ENCODE data around the gene CAMKK1. TPM values are rescaled to one million over a fixed set of nuclear protein-coding genes. Genes with fewer than 3 reads are reported as not detected.

CAMKK1 gene
- total RNA-seq: 3.4 TPM
- long read RNA-seq, partial matches to known transcripts: 4 of 5 reads
- long read RNA-seq, other reads (novel, unspliced or antisense): 1 of 5 reads

GRCh38 chr17:3893003-3893719, at the start of gene CAMKK1:
CAMKK1 (minus strand) TSS chr17:3893053; CDS start chr17:3885687, 7,366 bp downstream.
- peak; percentile 96 for DNase-seq
- intact Hi-C loops (cut with micrococcal nuclease): no loop called here
- ATAC-seq: peak; percentile 86

GRCh38 chr17:3940965-3941698, 48.3 kb upstream of the CAMKK1 start:
- intact Hi-C loops (cut with micrococcal nuclease): no loop called here
- ATAC-seq (no peak), DNase-seq (no peak)

GRCh38 chr17:3937359-3937758, 44.5 kb upstream of the CAMKK1 start:
- DNase-seq (no peak), ATAC-seq (no peak)
- intact Hi-C loops (cut with micrococcal nuclease): no loop called here

- no peak for DNase-seq
- no peak for ATAC-seq
- intact Hi-C loops (cut with micrococcal nuclease): no loop called here
Measured at GRCh38 chr17:3935825-3936355, 43.0 kb upstream of the CAMKK1 start.

GRCh38 chr17:3935140-3935542, 42.3 kb upstream of the CAMKK1 start:
- intact Hi-C loops (cut with micrococcal nuclease): no loop called here
- DNase-seq (peak; percentile 84), ATAC-seq (peak; percentile 97)

- intact Hi-C loops (cut with micrococcal nuclease): no loop called here
- no peak for ATAC-seq
Measured at GRCh38 chr17:3929764-3930163, 36.9 kb upstream of the CAMKK1 start.

GRCh38 chr17:3929181-3929580, 36.3 kb upstream of the CAMKK1 start:
- intact Hi-C loops (cut with micrococcal nuclease): no loop called here
- ATAC-seq (no peak), DNase-seq (no peak)

More at GRCh38 chr17:3929764-3930163, 36.9 kb upstream of the CAMKK1 start:
- no peak for DNase-seq

GRCh38 chr17:3928406-3928805, 35.6 kb upstream of the CAMKK1 start:
- DNase-seq (no peak), ATAC-seq (no peak)
- intact Hi-C loops (cut with micrococcal nuclease): no loop called here

- no peak for DNase-seq
- peak; percentile 58 for ATAC-seq
- intact Hi-C loops (cut with micrococcal nuclease): no loop called here
Measured at GRCh38 chr17:3927628-3928340, 34.9 kb upstream of the CAMKK1 start.

GRCh38 chr17:3926860-3927627, 34.2 kb upstream of the CAMKK1 start:
- no peak for DNase-seq
- peak; percentile 17 for ATAC-seq
- intact Hi-C loops (cut with micrococcal nuclease): no loop called here

GRCh38 chr17:3925684-3926485, 33.0 kb upstream of the CAMKK1 start:
- intact Hi-C loops (cut with micrococcal nuclease): no loop called here
- ATAC-seq (no peak), DNase-seq (no peak)

- intact Hi-C loops (cut with micrococcal nuclease): no loop called here
- ATAC-seq: peak; percentile 38
Measured at GRCh38 chr17:3924512-3925350, 31.9 kb upstream of the CAMKK1 start.

GRCh38 chr17:3923466-3924190, 30.8 kb upstream of the CAMKK1 start:
- no peak for ATAC-seq
- DNase-seq: no peak
- intact Hi-C loops (cut with micrococcal nuclease): no loop called here

More at GRCh38 chr17:3924512-3925350, 31.9 kb upstream of the CAMKK1 start:
- peak; percentile 67 for DNase-seq

- intact Hi-C loops (cut with micrococcal nuclease): no loop called here
- no peak for ATAC-seq
Measured at GRCh38 chr17:3922765-3923164, 29.9 kb upstream of the CAMKK1 start.

GRCh38 chr17:3921502-3922319, 28.9 kb upstream of the CAMKK1 start:
- no peak for ATAC-seq
- intact Hi-C loops (cut with micrococcal nuclease): no loop called here
- DNase-seq: no peak

More at GRCh38 chr17:3922765-3923164, 29.9 kb upstream of the CAMKK1 start:
- no peak for DNase-seq

GRCh38 chr17:3921006-3921405, 28.2 kb upstream of the CAMKK1 start:
- ATAC-seq (no peak), DNase-seq (no peak)
- intact Hi-C loops (cut with micrococcal nuclease): no loop called here
